Activated CD4-positive, alpha-beta T cell treated with anti-CD3 and anti-CD28 coated beads, Interleukin-2, amount 50 U/mL, for 24 hours (primary cell): ENCODE results near the gene TXNDC16.
"Not testable (repeated sequence)": the region's sequence is repeated elsewhere in the genome, so short reads cannot be mapped to it uniquely, and the experiment has no call there.

Experiments
- DNase-seq, 2 donors: peaks; one replicate each; pipeline ENCODE4 v3.0.0-alpha.2; 2020; ENCODE audit warnings: low read depth in 1 of 2, low spot score in 1 of 2

The TXNDC16 gene

DNA sequence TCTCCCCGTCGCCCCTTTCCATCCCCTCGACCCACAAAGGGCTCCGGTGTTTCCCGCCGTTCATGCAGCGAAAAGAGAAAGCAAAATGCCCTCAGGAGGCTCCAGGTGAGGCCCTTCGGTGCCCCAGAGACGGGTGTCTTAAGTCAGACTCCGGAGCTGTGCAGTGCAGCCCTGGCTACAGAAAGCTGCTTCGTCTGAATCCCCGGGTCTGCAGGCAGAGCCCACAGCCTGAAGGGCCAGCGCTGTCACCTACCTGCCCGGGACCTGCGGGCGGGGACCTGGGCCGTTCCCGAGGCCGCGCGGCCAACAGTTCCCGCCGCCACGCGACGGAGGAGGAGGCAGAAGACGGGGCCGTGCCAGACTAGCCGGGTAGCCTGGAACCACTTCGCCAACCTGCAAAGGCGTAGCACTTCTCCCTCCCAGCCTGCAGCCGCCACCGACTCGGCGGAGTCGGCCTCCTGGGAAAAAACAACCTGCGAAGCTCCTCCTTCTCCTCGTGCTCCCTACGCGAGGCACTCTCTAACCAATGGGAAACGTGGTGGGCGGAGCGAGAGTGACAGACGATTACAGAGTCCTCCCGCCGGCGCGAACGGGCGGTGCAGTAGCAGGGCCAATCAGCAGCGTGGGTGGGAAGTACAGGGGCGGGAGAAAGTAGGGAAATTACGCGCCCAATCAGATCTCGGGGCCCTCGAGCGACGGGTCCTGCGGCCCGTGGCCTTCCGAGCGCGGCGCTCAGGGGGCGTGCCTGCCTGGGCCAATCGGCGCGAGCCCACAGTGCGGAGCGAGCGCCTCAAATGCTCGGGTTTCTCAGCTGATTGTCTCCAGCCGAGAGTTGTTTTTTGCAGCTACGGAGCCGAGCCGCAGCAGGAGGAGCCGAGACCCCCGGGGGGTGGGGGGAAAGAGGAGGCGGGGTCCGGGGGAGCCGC, at the start of gene TXNDC16, which contains the start of gene GPR137C:
TXNDC16 (minus strand) TSS at position 443 of the 926 bp plus-strand sequence. CDS start 8,948 bp downstream, outside the sequence.
GPR137C (plus strand) TSS at position 774 of the 926 bp plus-strand sequence. CDS start 312 bp downstream, outside the sequence.
- DNase-seq = peak; percentile 95 to 100

DNA sequence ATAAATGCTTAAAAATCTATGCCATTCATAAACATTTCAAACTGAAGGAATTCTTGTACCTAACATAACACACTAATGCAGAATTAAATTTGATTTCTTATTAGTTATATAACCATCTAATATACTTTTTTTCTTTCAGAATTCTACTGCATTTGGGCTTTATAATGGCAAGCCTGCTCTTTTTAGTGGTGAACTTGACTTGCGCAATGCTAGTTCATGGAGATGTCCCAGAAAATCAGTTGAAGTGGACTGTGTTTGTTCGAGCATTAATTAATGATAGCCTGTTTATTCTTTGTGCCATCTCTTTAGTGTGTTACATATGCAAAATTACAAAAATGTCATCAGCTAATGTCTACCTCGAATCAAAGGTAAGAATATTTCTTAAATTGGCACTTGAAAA, 47.7 kb upstream of the TXNDC16 start:
- no peak for DNase-seq

DNA sequence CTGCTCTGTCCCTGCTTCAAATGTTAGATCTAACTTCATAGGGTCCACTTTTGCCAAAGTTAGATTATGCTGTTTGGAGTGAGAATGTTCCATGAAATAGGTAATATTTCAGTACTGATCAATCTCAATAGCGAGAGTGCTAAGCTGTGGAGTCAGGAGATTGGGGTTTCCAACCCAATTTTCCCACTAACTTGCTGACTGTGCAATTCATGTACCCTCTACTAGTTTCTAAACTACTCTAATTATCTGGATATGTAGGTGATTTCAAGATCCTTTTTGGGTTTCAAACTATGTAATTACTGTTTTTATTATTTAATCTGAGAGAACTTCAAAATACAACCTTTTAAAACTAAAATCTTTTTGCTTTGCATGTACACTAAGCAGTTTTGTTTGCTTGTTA, 46.3 kb upstream of the TXNDC16 start:
- no peak for DNase-seq

- DNase-seq = no peak
Observed at GRCh38 chr14:52596861-52597260, 44.6 kb upstream of the TXNDC16 start.

DNA sequence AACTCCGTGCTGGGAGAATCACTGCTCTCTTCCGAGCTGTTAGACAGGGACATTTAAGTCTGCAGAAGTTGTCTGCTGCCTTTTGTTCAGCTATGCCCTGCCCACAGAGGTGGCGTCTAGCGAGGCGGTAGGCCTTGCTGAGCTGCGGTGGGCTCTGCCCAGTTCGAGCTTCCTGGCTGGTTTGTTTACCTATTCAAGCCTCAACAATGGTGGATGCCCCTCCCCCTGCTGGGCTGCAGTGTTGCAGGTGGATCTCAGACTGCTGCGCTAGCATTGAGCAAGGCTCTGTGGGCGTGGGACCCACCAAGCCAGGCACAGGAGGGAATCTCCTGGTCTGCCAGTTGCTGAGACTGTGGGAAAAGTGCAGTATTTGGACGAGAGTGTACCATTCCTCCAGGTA, 44.0 kb upstream of the TXNDC16 start:
- DNase-seq = no peak

GRCh38 chr14:52590318-52590717, 38.0 kb upstream of the TXNDC16 start:
- DNase-seq = no peak

- no peak for DNase-seq
Observed at GRCh38 chr14:52589646-52590045, 37.3 kb upstream of the TXNDC16 start.

DNA sequence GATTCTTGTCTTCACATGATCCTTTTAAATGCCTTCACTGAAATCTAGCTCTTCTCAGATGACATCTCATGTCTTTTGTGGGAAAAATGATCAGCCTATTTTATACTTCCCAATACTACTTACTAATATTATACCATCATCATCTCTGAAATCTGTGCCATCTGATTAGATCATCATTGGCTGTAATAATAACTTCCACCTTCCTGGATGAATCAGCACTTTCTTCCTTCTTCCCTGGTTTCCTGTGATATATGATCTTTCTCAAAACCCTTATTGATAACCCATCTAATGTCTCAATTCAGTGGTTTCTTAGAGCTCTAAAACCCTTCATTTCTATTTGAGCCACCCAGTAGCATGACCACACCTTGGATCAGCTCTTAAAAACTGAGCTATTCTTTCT, 31.2 kb upstream of the TXNDC16 start:
- no peak for DNase-seq

- no peak for DNase-seq
Observed at GRCh38 chr14:52575858-52576257, 23.6 kb upstream of the TXNDC16 start.

GRCh38 chr14:52568454-52568853, 16.1 kb upstream of the TXNDC16 start:
- not testable (repeated sequence) for DNase-seq

GRCh38 chr14:52563120-52563519, 10.8 kb upstream of the TXNDC16 start:
- DNase-seq = no peak

- no peak for DNase-seq
Observed at GRCh38 chr14:52558688-52559087, 6.4 kb upstream of the TXNDC16 start.

- peak; percentile 47 to 66 for DNase-seq
Observed at GRCh38 chr14:52553671-52554575, 1.6 kb upstream of the TXNDC16 start.

DNA sequence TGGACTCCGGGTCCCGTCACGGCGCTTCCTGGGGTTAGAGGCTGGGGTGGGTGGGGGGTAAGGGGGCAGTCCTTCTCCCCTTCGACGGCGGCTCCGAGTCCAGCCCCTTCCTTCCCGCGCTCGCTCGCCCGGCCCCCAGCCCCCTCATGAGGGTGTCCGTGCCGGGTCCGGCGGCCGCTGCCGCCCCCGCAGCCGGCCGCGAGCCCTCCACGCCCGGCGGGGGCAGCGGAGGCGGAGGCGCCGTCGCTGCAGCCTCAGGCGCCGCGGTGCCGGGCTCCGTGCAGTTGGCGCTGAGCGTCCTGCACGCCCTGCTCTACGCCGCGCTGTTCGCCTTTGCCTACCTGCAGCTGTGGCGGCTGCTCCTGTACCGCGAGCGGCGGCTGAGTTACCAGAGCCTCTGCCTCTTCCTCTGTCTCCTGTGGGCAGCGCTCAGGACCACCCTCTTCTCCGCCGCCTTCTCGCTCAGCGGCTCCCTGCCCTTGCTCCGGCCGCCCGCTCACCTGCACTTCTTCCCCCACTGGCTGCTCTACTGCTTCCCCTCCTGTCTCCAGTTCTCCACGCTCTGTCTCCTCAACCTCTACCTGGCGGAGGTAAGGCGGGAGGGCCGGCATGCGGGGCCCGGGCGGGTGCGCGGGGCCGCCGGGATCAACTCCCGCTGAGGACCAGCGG, 831 bp upstream of the TXNDC16 start:
- DNase-seq = peak; percentile 12 to 21

- DNase-seq = no peak
Observed at GRCh38 chr14:52551696-52552062, 626 bp downstream of the TXNDC16 start.

DNA sequence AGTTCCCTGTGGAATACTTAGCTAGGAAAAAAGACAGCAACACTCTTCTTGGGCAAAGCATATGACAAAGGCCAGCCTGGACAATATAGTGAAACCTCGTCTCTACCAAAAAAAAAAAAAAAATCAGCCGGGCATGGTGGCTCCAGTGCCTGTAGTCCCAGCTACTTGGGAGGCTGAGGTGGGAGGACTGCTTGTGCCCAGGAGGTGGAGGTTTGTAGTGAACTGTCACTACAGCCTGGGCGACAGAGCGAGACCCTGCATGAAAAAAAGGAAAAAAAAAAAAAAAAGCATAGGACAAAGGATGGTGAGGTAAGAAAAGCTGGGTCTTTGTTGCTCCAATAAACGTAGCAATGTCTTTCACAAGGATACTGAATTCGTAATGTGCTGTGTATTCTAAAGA, 1.1 kb downstream of the TXNDC16 start:
- DNase-seq = no peak

DNA sequence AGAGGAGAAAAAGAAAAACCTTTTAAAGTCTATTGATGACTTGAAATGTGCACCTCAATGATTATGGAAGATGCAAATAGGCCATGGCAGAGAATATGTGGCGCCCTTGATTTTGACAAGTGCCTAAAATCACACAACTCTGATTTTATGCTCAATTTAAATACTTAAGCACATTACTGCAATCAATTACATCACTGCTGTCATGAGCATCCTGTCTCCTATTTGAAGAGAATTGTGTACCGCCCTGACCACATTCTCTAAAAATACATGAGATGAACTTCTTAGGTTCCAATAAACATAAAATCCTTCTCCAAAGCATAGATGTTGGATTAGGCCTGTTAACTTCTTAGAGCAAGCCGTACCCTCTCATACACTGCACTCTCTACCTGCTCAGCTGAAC, 1.6 kb downstream of the TXNDC16 start:
- DNase-seq = no peak

DNA sequence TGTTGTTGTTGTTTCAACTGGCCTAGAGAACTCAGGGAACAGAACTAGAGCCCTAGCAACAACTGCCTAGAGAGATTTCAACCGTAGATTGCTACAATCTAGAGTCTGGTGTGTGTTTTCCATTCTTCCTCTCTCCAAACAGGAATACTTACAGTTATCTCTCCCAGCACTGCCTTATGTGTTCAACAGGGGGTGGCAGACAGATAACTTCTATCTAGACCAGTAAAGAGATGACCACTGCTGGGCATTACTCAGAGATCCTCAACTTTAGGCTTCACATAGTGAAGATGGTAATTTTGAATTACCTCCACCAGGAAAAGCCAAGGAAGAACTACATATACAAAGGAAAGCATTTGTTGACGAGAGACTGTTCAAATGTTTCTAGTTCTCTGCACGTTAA, 4.8 kb downstream of the TXNDC16 start:
- DNase-seq = no peak

DNA sequence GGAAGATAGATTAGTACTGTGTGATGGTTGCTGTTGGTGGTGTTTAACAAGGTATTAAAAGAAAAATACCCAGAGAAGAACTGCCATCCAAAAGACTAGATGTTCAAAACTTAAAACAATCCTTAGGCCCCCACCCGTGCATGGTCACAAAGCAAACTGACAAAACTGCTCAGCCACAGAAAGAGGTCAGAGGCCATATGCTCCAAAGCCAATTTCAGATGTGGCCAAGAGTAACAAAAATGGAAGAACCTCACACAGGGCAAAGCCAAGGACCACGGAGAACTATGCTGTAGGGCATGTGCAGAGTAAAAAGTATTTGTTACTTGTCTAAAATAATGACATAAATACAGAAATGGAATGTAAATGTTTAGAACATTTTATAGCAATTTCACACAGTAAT, 5.3 kb downstream of the TXNDC16 start:
- DNase-seq = no peak

- DNase-seq = no peak
Observed at GRCh38 chr14:52546318-52546670, 6.0 kb downstream of the TXNDC16 start.

DNA sequence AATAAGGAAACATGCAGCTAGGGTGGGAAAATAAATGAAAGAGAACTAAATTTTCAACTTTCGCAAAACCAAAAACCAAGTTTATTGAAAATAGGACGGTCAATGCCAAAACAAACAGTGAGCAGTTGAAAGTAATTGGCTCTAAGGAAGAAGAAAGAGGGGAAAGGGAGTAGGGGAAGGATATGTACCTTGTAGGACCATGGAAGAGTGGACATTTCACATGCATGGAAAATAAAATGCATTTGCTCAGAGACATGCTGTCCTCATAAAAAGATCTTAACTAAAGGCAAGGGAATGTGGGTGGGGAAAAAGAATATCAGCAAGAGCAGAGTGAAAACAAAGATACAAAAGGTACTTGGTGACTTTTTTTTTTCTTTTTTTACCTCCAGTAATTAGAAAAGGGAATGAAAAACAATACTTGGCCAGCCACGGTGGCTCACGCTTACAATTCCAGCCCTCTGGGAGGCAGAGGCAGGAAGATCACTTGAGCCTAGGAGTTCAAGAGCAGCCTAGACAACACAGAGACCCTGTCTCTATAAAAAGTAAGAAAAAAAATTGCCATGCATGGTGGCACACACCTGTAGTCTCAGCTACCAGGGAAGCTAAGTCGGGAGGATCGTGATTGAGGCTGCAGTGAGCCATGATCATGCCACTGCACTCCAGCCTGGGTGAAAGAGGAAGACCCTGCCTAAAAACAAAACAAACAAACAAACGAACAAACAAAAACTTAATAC, 6.6 kb downstream of the TXNDC16 start:
- DNase-seq = no peak
